HepG2 (cell line): ENCODE measurements around the gene ARF5. TPM values are rescaled to one million over a fixed set of nuclear protein-coding genes. Genes with fewer than 3 reads are reported as not detected.

Experiments
- ATM ChIP-seq: fragments of 450-650 bp; IDR thresholded peaks from 2 replicates; pipeline ENCODE4 v1.7.1; 2017; ENCODE audit warnings: mild to moderate bottlenecking, borderline replicate concordance
- CBX1 ChIP-seq: IDR thresholded peaks from one replicate; pipeline ENCODE4 v1.6.1; 2016; ENCODE audit warnings: antibody characterized with exemption, low read depth
- CERS6 ChIP-seq: sonication (generic); formaldehyde crosslinking; IDR thresholded peaks from 2 replicates; pipeline ENCODE4 v1.5.0; 2020; ENCODE audit warnings: missing genetic modification reagents
- DNMT1 ChIP-seq: sonication (generic); formaldehyde crosslinking; IDR thresholded peaks from 2 replicates; pipeline ENCODE4 v1.5.1; 2020; ENCODE audit warnings: mild to moderate bottlenecking, missing genetic modification reagents
- ELK4 ChIP-seq: sonication (generic); formaldehyde crosslinking; IDR thresholded peaks from 2 replicates; pipeline ENCODE4 v1.9.0; 2021; ENCODE audit warnings: missing genetic modification reagents, borderline replicate concordance
- HCFC1 ChIP-seq: fragments of 150-350 bp; IDR thresholded peaks from 2 replicates; pipeline ENCODE4 v1.6.1; 2014; ENCODE audit warnings: low read depth, low read length
- HNRNPUL1 ChIP-seq: fragments of 200-400 bp; formaldehyde crosslinking; IDR thresholded peaks from 2 replicates; pipeline ENCODE4 v1.6.1; 2017; ENCODE audit warnings: low read depth, mild to moderate bottlenecking, low read length, moderate library complexity
- JUND ChIP-seq: sonication (generic); formaldehyde crosslinking; IDR thresholded peaks from 2 replicates; pipeline ENCODE4 v1.8.0; 2022; ENCODE audit warnings: mild to moderate bottlenecking, missing genetic modification reagents
- KLF12 ChIP-seq: sonication (generic); formaldehyde crosslinking; IDR thresholded peaks from 2 replicates; pipeline ENCODE4 v1.4.0; 2020; ENCODE audit warnings: missing genetic modification reagents, borderline replicate concordance
- MAFF ChIP-seq: IDR thresholded peaks from 2 replicates; pipeline ENCODE4 v1.6.1; 2011; ENCODE audit warnings: low read depth, low read length, improper control_type of control experiment
- MAFG ChIP-seq: sonication (generic); formaldehyde crosslinking; IDR thresholded peaks from 2 replicates; pipeline ENCODE4 v1.5.1; 2020; ENCODE audit warnings: mild to moderate bottlenecking, missing genetic modification reagents
- NBN ChIP-seq: fragments of 450-650 bp; conservative IDR thresholded peaks from 2 replicates; pipeline ENCODE4 v1.6.1; 2017
- NR2F2 ChIP-seq: IDR thresholded peaks from 2 replicates; pipeline ENCODE4 v1.6.1; 2012; ENCODE audit warnings: low read depth, inconsistent platforms, borderline replicate concordance
- PHF5A ChIP-seq: IDR thresholded peaks from one replicate; pipeline ENCODE4 v1.6.1; 2018; ENCODE audit warnings: low read depth, missing genetic modification reagents; ENCODE audit not compliant: unreplicated experiment
- RNF2 ChIP-seq: fragments of 450-650 bp; conservative IDR thresholded peaks from 2 replicates; pipeline ENCODE4 v1.6.1; 2016; ENCODE audit warnings: low read depth
- SALL2 ChIP-seq: sonication (generic); formaldehyde crosslinking; IDR thresholded peaks from 2 replicates; pipeline ENCODE4 v1.8.1; 2023; ENCODE audit warnings: mild to moderate bottlenecking, missing genetic modification reagents, inconsistent platforms
- SP2 ChIP-seq: sonication (generic); formaldehyde crosslinking; IDR thresholded peaks from 2 replicates; pipeline ENCODE4 v1.5.1; 2020; ENCODE audit warnings: mild to moderate bottlenecking, missing genetic modification reagents
- SYNCRIP ChIP-seq: fragments of 200-400 bp; formaldehyde crosslinking; IDR thresholded peaks from 2 replicates; pipeline ENCODE4 v1.6.1; 2018; ENCODE audit warnings: mild to moderate bottlenecking, low read depth, low read length; ENCODE audit not compliant: insufficient read depth
- ZFP1 ChIP-seq: IDR thresholded peaks from 2 replicates; pipeline ENCODE4 v1.6.1; 2016
- ZFYVE20 ChIP-seq: sonication (generic); formaldehyde crosslinking; IDR thresholded peaks from 2 replicates; pipeline ENCODE4 v1.8.0; 2023; ENCODE audit warnings: low read depth, mild to moderate bottlenecking, moderate library complexity, missing genetic modification reagents, borderline replicate concordance
- ZNF296 ChIP-seq: sonication (generic); formaldehyde crosslinking; conservative IDR thresholded peaks from 2 replicates; pipeline ENCODE4 v1.5.0; 2020; ENCODE audit warnings: mild to moderate bottlenecking, missing genetic modification reagents
- ZNF530 ChIP-seq: sonication (generic); formaldehyde crosslinking; IDR thresholded peaks from 2 replicates; pipeline ENCODE4 v1.5.0; 2020; ENCODE audit warnings: low read depth, mild to moderate bottlenecking, missing genetic modification reagents
- ZNF607 ChIP-seq: sonication (generic); formaldehyde crosslinking; IDR thresholded peaks from 2 replicates; pipeline ENCODE4 v1.5.1; 2020; ENCODE audit warnings: missing genetic modification reagents, mild to moderate bottlenecking, borderline replicate concordance
- ZNF792 ChIP-seq: IDR thresholded peaks from 2 replicates; pipeline ENCODE4 v1.6.1; 2016
- polyA plus RNA-seq, 8 experiments: library from polyadenylated mRNA; depleted of rRNA in 3 of 8; stranded (reverse) in 7 of 8; unstranded in 1 of 8; fragments of >200 nt; fragmentation: Illumina TruSeq in 4 of 8; extraction: Trizol in 4 of 8; gene quantifications; 2 replicates each; pipeline versions ENCODE4 v1.2.1 to v1.2.3, GENCODE V29; 2011 to 2016; ENCODE audit warnings: low read depth in 4 of 8, missing spikeins in 1 of 8, mixed read lengths in 1 of 8; ENCODE audit not compliant: insufficient read depth in 1 of 8
- total RNA-seq, 5 experiments: library from RNA; depleted of rRNA; stranded (reverse); fragments of >200 nt; fragmentation: Illumina TruSeq; extraction: Trizol; gene quantifications; 2 replicates each; pipeline ENCODE4 v1.2.3, GENCODE V29; 2016; ENCODE audit warnings: low read depth in 1 of 5
- TF ChIP-seq, protein P1 (sequence below): sonication (generic); formaldehyde crosslinking; IDR thresholded peaks from 2 replicates; pipeline ENCODE4 v1.4.0; 2020; ENCODE audit warnings: low read depth, mild to moderate bottlenecking, missing genetic modification reagents
- TF ChIP-seq, protein P2 (sequence below): sonication (generic); formaldehyde crosslinking; IDR thresholded peaks from 2 replicates; pipeline ENCODE4 v1.5.0; 2020; ENCODE audit warnings: mild to moderate bottlenecking, missing genetic modification reagents

ARF5 gene
- total and polyA plus RNA-seq, 2 of the 13 experiments (the other 11 are each of a cell fraction or from before 2014, with no cell fraction given) = 109 to 135 TPM

DNA sequence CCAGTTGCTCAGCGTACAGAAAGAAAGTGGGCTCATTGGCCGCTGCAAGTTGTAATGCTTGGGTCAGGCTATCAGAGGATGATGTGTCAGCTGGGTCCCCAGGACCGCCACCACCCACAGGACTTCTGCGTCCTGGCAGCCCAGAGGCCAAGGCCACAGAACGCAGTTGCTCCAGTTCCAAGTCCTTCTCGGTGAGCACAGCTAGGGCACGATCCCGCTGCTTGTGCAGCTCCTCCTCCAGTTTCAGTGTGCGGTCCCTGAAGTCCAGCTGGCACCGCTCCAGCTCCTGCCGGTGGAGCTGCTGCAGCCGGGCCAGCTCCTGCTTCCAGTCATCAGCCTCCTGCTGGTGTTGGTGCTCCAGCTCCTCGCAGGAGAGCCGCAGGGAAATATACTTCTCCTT is 5.8 kb upstream of the ARF5 start (continued):
- TF ChIP-seq PHF5A (no peak), ZNF530 (CRISPR knock-in tag) (no peak), NR2F2 (no peak), KLF12 (peak; percentile 65; the same call in 1 of the 2 replicates), MAFF (no peak), ZFP1 (CRISPR knock-in tag) (no peak), ATM (no peak), ZNF792 (CRISPR knock-in tag) (peak; percentile 44; the same call in 1 of the 2 replicates), DNMT1 (peak; percentile 79; the same call in 1 of the 2 replicates), CERS6 (CRISPR knock-in tag) (no peak), JUND (CRISPR knock-in tag) (no peak), SP2 (CRISPR knock-in tag) (no peak), HCFC1 (no peak), SYNCRIP (no peak), MAFG (CRISPR knock-in tag) (no peak), CBX1 (no peak), ELK4 (CRISPR knock-in tag) (no peak), ZNF296 (no peak), SALL2 (CRISPR knock-in tag) (no peak), ZFYVE20 (no peak), NBN (no peak), ZNF607 (CRISPR knock-in tag) (no peak), RNF2 (no peak; the same call in 1 of the 2 replicates), HNRNPUL1 (no peak)
- TF ChIP-seq, protein P1, sequence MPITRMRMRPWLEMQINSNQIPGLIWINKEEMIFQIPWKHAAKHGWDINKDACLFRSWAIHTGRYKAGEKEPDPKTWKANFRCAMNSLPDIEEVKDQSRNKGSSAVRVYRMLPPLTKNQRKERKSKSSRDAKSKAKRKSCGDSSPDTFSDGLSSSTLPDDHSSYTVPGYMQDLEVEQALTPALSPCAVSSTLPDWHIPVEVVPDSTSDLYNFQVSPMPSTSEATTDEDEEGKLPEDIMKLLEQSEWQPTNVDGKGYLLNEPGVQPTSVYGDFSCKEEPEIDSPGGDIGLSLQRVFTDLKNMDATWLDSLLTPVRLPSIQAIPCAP (CRISPR knock-in tag) = no peak
- TF ChIP-seq, protein P2, sequence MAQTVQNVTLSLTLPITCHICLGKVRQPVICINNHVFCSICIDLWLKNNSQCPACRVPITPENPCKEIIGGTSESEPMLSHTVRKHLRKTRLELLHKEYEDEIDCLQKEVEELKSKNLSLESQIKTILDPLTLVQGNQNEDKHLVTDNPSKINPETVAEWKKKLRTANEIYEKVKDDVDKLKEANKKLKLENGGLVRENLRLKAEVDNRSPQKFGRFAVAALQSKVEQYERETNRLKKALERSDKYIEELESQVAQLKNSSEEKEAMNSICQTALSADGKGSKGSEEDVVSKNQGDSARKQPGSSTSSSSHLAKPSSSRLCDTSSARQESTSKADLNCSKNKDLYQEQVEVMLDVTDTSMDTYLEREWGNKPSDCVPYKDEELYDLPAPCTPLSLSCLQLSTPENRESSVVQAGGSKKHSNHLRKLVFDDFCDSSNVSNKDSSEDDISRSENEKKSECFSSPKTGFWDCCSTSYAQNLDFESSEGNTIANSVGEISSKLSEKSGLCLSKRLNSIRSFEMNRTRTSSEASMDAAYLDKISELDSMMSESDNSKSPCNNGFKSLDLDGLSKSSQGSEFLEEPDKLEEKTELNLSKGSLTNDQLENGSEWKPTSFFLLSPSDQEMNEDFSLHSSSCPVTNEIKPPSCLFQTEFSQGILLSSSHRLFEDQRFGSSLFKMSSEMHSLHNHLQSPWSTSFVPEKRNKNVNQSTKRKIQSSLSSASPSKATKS (CRISPR knock-in tag) = no peak
